Heart left ventricle (tissue), 13 donors: ENCODE results near the gene MAST3.

Experiments
- POLR2A ChIP-seq, 2 donors: fragments of 450-650 bp; IDR thresholded peaks; one replicate each; pipeline ENCODE4 v1.6.1; 2017; ENCODE audit warnings: antibody characterized with exemption in 2 of 2, mild to moderate bottlenecking in 2 of 2, moderate library complexity in 2 of 2
- TF ChIP-seq, protein P1 (sequence below), 12 donors: fragments of 200-600 bp; sonication (generic) in 4 of 12; IDR thresholded peaks; one replicate each; pipeline versions ENCODE4 v1.5.0 to v1.8.0; 2018 to 2022; ENCODE audit warnings: antibody characterized with exemption in 12 of 12, mild to moderate bottlenecking in 5 of 12
- donor health status: ischemic (EF 13 %, LVEDD 7.1; RV severe dilation, severe dysfunction).
- donor health status: DM: no; HTN: yes; CAD: no.
- donor health status: DM: no; HTN: no; CAD: no.
- donor health status: ischemic (EF 25% LVEDD 6.9; RV normal size, moderate dysfunction).
- donor health status: ischemic (EF 25% LVEDD 5.7; RV mildly dilated, moderate dysfunction).
- donor health status: ischemic (EF 35%, LVEDD 5.7; RV mildly dilated, moderate dysfunction).
- donor health status: nonischemic (EF 11% LVEDD 7.7; RV severe dilation, severe dysfunction).
- donor health status: DM: yes; HTN: yes; CAD: no.
- donor health status: PGD.
- donor health status: ischemic (EF 29% LVEDD 5.4; RV normal size, mild dysfunction).
- donor health status: nonischemic (EF 23%, LVEDD 6.1; RV moderate dilation, normal function).

DNA sequence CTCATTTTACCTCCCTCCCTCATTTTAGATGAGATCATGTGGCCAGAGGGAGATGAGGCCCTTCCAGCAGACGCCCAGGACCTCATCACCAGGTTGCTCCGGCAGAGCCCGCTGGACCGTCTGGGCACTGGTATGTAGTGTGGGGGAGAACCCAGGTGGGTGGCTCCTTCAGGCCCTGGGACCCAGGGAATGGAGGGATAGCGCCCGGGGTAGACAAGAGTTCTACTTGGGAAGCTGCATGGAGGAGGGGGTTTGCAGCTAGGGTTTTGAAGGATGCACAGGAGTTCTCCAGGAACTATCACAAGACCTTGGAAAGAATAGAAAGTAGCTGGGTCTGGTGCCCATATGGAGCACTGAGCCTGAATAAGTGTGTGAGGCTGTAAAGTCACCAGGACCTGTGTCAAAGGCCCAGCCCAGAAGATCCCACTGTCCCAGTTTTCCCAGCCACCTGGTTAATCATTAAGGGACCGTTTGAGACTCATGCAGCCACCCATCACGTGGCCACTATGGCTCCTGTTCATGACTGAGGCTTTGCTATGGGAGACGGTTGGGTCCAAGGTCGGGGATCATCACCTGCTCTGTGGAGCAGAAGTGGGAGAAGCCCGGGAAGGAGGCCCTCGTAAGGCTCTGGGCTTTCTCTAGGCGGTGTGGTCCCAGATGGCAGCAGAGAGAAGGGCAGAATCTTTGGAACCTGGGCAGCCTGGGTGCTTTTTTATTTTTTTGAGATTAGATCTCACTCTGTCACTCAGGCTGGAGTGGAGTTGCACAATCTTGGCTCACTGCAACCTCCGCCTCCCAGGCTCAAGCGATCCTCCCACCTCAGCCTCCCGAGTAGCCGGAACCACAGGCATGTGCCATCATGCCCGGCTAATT lies 38.4 kb downstream of the MAST3 start:
- TF ChIP-seq POLR2A (IDR thresholded peaks at IDR 0.05): no peak
- TF ChIP-seq, protein P1, sequence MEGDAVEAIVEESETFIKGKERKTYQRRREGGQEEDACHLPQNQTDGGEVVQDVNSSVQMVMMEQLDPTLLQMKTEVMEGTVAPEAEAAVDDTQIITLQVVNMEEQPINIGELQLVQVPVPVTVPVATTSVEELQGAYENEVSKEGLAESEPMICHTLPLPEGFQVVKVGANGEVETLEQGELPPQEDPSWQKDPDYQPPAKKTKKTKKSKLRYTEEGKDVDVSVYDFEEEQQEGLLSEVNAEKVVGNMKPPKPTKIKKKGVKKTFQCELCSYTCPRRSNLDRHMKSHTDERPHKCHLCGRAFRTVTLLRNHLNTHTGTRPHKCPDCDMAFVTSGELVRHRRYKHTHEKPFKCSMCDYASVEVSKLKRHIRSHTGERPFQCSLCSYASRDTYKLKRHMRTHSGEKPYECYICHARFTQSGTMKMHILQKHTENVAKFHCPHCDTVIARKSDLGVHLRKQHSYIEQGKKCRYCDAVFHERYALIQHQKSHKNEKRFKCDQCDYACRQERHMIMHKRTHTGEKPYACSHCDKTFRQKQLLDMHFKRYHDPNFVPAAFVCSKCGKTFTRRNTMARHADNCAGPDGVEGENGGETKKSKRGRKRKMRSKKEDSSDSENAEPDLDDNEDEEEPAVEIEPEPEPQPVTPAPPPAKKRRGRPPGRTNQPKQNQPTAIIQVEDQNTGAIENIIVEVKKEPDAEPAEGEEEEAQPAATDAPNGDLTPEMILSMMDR (IDR thresholded peaks at IDR 0.05): no peak
